BE2C (cell line): ENCODE results near the gene CLNK.

ENCODE experiments used
- DNase-seq: peaks from one replicate; pipeline ENCODE4 v3.0.0-alpha.2; 2020
- H3K27me3 ChIP-seq: fragments of 250-450 bp; sonication (Bioruptor Pico); 2 replicates; pipeline ENCODE4 v1.5.1; 2020; ENCODE audit warnings: mild to moderate bottlenecking
- H3K36me3 ChIP-seq: fragments of 250-450 bp; sonication (Bioruptor Pico); 2 replicates; pipeline ENCODE4 v1.5.1; 2020; ENCODE audit warnings: mild to moderate bottlenecking
- H3K4me1 ChIP-seq: fragments of 250-450 bp; sonication (Bioruptor Pico); 2 replicates; pipeline ENCODE4 v1.5.1; 2020
- H3K4me3 ChIP-seq: 2 replicates; pipeline ENCODE4 v1.5.1; 2011; ENCODE audit warnings: low read depth, low read length
- H3K9me3 ChIP-seq: fragments of 250-450 bp; sonication (Bioruptor Pico); 2 replicates; pipeline ENCODE4 v1.5.1; 2020
- TF ChIP-seq, protein P1 (sequence below): IDR thresholded peaks from 2 replicates; pipeline ENCODE4 v1.5.1; 2012; ENCODE audit warnings: mild to moderate bottlenecking, low read depth, low read length

Gene CLNK

DNA sequence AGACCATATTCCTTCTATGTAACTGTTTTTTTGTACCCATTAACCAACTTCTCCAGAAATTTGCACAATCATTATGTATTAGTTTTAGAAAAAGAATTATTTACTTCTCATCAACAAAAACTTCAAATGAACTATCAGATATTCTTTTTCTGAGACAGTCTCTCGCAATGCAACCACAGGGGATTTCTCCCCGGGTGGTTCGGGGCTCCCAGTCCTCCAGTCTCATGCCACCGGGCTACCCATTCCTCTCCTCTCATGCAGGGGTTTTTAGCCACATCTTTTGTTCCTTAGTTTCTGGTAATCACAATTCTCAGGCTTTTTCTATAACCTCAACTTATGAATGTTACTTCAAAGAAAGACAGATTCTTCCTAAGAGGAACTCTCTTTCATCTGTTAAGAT lies 46.6 kb upstream of the CLNK start:
- Histone ChIP-seq H3K4me1 (no peaks in the 10 kb centered on the region), H3K4me3 (no peak overlapping the region), H3K27me3 (no peaks in the 10 kb centered on the region), H3K36me3 (no peaks in the 10 kb centered on the region), H3K9me3 (no peaks in the 10 kb centered on the region; the same call in none of the 2 replicates)
- DNase-seq: no peak
- TF ChIP-seq, protein P1, sequence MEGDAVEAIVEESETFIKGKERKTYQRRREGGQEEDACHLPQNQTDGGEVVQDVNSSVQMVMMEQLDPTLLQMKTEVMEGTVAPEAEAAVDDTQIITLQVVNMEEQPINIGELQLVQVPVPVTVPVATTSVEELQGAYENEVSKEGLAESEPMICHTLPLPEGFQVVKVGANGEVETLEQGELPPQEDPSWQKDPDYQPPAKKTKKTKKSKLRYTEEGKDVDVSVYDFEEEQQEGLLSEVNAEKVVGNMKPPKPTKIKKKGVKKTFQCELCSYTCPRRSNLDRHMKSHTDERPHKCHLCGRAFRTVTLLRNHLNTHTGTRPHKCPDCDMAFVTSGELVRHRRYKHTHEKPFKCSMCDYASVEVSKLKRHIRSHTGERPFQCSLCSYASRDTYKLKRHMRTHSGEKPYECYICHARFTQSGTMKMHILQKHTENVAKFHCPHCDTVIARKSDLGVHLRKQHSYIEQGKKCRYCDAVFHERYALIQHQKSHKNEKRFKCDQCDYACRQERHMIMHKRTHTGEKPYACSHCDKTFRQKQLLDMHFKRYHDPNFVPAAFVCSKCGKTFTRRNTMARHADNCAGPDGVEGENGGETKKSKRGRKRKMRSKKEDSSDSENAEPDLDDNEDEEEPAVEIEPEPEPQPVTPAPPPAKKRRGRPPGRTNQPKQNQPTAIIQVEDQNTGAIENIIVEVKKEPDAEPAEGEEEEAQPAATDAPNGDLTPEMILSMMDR: no peak

DNA sequence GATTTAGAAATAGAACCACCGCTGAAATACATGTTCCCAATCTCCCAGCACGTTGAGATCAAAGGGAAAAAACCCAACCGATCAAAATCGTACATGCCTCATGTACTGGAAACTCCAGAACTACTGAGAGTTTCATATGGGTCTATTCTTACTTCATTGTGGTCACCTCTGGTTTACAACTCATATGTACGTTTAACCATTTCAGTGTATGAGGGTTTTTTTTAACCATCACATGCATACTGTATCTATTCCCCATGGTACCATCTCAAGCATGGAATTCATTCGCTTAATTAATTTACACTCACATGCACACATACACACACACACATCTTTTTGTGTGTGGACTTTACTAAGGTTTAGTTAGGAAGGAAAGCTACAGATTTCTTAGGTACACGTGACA lies 46.0 kb upstream of the CLNK start:
- H3K27me3 ChIP-seq: no peaks in the 10 kb centered on the region
- H3K4me3 ChIP-seq: no peak overlapping the region
- no peak for DNase-seq
- TF ChIP-seq, protein P1: no peak
- no peaks in the 10 kb centered on the region; the same call in none of the 2 replicates for H3K9me3 ChIP-seq
- H3K36me3 ChIP-seq: no peaks in the 10 kb centered on the region
- no peaks in the 10 kb centered on the region for H3K4me1 ChIP-seq

DNA sequence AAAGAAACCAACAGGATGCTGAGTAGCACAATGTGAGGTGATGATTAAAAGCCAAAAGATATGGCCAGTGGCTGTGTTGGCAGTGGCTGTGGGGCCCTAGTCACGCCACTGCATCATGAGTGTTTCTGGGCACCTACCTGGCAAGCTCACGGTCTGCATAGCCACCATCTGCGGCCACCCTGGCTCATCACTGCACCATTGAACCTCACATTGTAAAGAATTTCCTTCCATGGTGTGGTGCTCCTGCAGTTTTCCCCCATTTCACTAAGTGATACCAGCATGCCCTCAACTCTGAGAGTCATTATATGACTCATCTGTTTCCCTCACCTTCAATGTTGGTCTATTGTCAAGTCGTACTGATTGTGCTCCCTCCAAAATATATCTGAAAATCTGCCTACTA lies 45.5 kb upstream of the CLNK start:
- TF ChIP-seq, protein P1: no peak
- Histone ChIP-seq H3K4me1 (no peaks in the 10 kb centered on the region), H3K9me3 (no peaks in the 10 kb centered on the region; the same call in none of the 2 replicates), H3K4me3 (no peak overlapping the region), H3K36me3 (no peaks in the 10 kb centered on the region), H3K27me3 (no peaks in the 10 kb centered on the region)
- DNase-seq: no peak

DNA sequence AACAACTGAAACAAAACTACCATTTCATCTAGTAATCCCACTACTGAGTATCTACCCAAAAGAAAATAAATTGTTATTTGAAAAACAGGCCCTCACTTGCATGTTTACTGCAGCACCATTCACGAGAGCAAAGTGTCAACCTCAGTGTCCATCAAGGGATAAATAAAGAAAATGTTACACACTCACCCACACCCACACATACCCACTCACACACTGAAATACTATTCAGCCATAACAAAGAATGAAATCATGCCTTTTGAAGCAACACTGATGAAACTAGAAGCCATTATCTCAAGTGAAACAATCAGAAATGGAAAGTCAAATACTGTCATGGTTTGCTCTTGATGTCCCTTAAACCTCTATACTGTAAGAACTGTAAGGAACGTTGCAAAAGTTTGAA lies 44.8 kb upstream of the CLNK start:
- Histone ChIP-seq H3K4me1 (no peaks in the 10 kb centered on the region), H3K4me3 (no peak overlapping the region), H3K27me3 (no peaks in the 10 kb centered on the region), H3K36me3 (no peaks in the 10 kb centered on the region), H3K9me3 (no peaks in the 10 kb centered on the region; the same call in none of the 2 replicates)
- DNase-seq: no peak
- TF ChIP-seq, protein P1: no peak

DNA sequence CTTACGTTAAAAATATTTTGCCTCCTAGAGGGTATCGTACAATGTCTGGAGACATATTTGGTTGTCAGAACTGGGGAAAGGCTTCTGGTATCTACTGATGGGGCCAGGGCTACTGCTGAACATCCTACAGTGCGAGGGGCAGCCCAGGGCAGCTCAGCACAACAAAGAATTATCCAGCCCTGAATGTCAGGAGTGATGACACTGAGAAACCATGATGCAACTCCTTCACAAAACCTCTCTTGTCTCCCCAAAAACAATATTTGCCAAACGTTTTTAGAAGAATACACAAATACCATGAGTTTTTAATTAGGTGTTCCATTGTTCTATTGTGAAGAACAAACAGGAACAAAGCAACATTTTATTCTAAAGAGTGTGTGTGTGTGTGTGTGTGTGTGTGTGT lies 43.4 kb upstream of the CLNK start:
- Histone ChIP-seq H3K9me3 (no peaks in the 10 kb centered on the region; the same call in none of the 2 replicates), H3K36me3 (no peaks in the 10 kb centered on the region), H3K27me3 (no peaks in the 10 kb centered on the region), H3K4me3 (no peak overlapping the region), H3K4me1 (no peaks in the 10 kb centered on the region)
- no peak for DNase-seq
- TF ChIP-seq, protein P1: no peak

DNA sequence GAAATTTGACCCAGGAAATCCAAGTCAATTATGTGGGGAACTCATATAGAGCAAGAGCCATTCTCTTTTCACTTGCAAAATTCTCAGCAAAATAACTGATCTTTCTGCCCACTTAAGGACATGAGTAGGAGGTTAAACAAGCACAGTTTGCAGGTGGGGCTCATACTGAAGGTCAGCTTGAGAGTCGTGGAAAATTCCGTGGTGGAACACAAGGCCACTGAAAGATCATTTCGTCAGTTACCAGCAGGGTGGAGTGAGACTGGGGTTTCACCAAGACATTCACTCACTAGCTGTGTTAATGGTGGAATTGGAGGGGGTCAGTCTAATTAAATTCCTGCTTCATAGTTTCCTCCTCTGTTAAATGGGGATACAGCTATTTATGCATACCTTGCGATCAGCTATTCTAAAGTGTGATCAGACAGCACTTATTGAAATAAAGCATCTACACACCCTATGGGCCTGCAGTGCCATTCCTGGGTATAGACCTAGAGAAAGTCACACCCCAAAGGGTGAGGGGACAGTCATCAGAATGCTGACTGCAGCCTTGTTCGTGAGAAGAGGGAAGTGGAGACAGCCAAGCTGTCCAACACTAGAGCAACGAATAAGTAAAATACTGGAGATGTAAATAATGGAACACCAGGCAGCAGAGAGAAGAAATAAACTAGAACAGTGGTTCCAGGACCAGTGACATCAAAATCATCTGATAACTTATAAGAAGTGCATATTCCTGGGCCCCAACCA lies 42.7 kb upstream of the CLNK start:
- TF ChIP-seq, protein P1: no peak

More for the DNA sequence above, 42.7 kb upstream of the CLNK start:
- Histone ChIP-seq H3K27me3 (no peaks in the 10 kb centered on the region), H3K4me1 (no peaks in the 10 kb centered on the region), H3K36me3 (no peaks in the 10 kb centered on the region), H3K4me3 (no peak overlapping the region), H3K9me3 (no peaks in the 10 kb centered on the region; the same call in none of the 2 replicates)
- DNase-seq: no peak
